ENCODE measurements around the gene F8A3.
"Not testable (repeated sequence)": the region's sequence is repeated elsewhere in the genome, so short reads cannot be mapped to it uniquely, and the experiment has no call there.

F8A3 gene

GRCh38 chrX:155458471-155458870 lies at the start of gene F8A3:
Gene F8A3, minus strand, starts transcription at chrX:155458620. Its CDS starts 20 bp downstream, at chrX:155458600.
- DNase-seq: not testable (repeated sequence)

- no peak for DNase-seq
Observed at GRCh38 chrX:155505296-155505695, 46.9 kb upstream of the F8A3 start.

GRCh38 chrX:155495134-155495533 lies 36.7 kb upstream of the F8A3 start:
- DNase-seq: not testable (repeated sequence)

- not testable (repeated sequence) for DNase-seq
Observed at GRCh38 chrX:155491421-155491820, 33.0 kb upstream of the F8A3 start.

- DNase-seq: not testable (repeated sequence)
Observed at GRCh38 chrX:155477136-155477535, 18.7 kb upstream of the F8A3 start.

GRCh38 chrX:155466269-155466938 lies 8.0 kb upstream of the F8A3 start:
- DNase-seq: not testable (repeated sequence)

GRCh38 chrX:155460501-155460900 lies 2.1 kb upstream of the F8A3 start:
- not testable (repeated sequence) for DNase-seq

- DNase-seq: not testable (repeated sequence)
Observed at GRCh38 chrX:155457761-155458447, 516 bp downstream of the F8A3 start.

GRCh38 chrX:155441097-155441496 lies 17.3 kb downstream of the F8A3 start:
- DNase-seq: no peak

GRCh38 chrX:155435744-155436112 lies 22.7 kb downstream of the F8A3 start:
- no peak for DNase-seq

GRCh38 chrX:155434906-155435743 lies 23.3 kb downstream of the F8A3 start:
- DNase-seq: no peak

GRCh38 chrX:155417769-155418168 lies 40.7 kb downstream of the F8A3 start:
- no peak for DNase-seq
